Measurements from ENCODE around the gene KLHL30. TPM values are rescaled to one million over a fixed set of nuclear protein-coding genes. Genes with fewer than 3 reads are reported as not detected.

Gene KLHL30
- polyA plus RNA-seq, 1 donor (not counting 4 experiments of a cell fraction or from before 2014, with no cell fraction given), result not detected

DNA sequence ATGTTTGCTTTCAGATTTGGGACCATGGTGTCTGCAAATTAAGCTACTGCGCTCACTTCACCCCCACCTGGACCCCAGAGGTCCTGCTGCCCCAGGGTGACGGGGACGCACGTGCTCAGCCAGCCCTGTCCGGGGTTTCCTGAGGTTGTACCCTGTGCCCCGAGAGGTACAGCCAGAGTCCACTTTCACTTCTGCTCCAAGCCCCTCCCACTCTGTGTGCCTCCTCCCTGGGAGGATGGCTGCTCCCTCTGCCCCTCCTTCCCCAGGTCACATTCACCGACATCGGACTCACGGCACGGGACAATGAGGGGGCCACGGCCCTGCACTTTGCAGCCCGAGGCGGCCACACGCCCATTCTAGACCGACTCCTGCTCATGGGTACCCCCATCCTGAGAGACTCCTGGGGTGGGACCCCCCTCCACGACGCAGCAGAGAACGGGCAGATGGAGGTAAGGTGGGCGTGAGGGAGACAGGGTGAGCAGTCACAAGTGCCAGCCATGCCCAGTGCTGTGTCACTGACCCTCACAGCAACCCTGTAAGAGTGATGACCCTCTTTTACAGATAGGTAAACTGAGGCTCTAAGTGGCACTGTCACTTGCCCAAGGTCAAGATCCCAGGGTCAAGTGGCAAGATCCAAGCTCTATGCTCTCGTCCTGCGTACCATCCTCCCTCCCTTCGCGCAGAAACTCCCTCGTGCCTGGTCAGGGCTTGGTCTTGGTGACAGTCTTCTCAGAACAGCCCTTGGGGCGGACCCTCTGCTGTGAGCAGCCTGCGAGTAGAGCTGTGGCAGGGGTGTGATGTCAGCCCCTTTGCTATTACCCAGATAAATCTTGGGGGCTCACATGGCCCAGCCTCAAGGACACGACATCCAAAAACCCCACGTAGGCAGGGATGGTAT, 30.7 kb upstream of the KLHL30 start:
- DNase-seq (ENCODE audit: low read depth, low spot score), result no peak
- no peak for FAIRE-seq

DNA sequence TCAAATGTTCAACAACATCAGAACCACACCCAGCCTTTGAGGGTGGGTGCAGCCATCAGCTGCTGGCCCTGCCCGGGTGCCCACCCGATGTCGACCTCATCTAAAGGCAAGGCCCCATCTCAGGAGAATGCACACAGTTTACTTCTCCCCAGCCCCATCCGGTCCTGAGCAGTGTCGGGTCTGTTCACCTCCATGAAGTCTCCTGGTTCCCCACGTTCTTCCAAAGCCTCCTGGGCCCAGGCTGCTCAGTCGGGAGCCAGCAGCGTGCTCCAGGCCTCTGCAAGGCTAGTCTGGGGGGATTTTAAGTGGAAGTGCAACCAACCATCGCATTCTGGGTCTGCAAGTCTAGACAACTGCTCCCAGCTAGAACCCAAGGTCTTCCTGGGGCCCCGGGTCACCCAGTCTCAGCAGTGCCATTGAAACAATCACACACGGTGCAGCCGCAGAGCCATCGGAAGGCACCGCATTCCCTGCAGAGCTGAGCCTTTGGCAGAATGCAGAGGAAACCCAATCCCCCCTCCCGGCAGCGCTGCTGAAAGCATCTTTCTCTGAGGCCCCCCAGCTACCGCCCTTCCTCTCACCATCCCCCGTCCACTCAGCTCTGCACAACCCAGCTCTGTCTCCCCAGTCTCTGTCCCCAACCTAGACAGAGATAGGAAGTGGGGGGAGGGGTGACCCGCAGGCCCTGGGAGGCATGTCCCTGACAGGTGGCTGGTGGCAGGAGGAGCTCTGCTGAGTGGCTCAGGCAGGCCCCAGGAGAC, 29.9 kb upstream of the KLHL30 start:
- DNase-seq (ENCODE audit: low read depth, low spot score) (no peak), FAIRE-seq (no peak)
- Histone ChIP-seq H3K27ac (ENCODE audit: control insufficient read depth, insufficient read depth, low read length) (no peak overlapping the region), H3K4me2 (ENCODE audit: control insufficient read depth, extremely low read depth, insufficient read depth, low read depth, low read length) (no peak overlapping the region), H3K36me3 (ENCODE audit: control insufficient read depth in 2 of 2, extremely low read depth in 1 of 2, insufficient read depth in 2 of 2, low read length in 2 of 2) (no peaks in the 10 kb centered on the region), H3K9ac (ENCODE audit: control insufficient read depth, extremely low read depth, insufficient read depth, low read length) (no peak overlapping the region), H3K9me3 (ENCODE audit: control insufficient read depth, low read depth, low read length) (no peaks in the 10 kb centered on the region), H3K9me1 (ENCODE audit: control insufficient read depth, extremely low read depth, insufficient read depth, low read length) (no peaks in the 10 kb centered on the region), H4K20me1 (ENCODE audit: control insufficient read depth, extremely low read depth, insufficient read depth, low read length) (no peaks in the 10 kb centered on the region), H3K27me3 (ENCODE audit: control insufficient read depth, extremely low read depth, insufficient read depth, low read length) (no peaks in the 10 kb centered on the region), H2AFZ (ENCODE audit: control insufficient read depth, low read length) (no peak overlapping the region), H3K4me1 (ENCODE audit: control insufficient read depth, extremely low read depth, insufficient read depth, low read length) (no peaks in the 10 kb centered on the region), H3K4me3 (ENCODE audit: control insufficient read depth in 2 of 3, extremely low read depth in 1 of 3, insufficient read depth in 2 of 3, low read depth in 1 of 3, low read length in 3 of 3) (no peak overlapping the region), H3K79me2 (ENCODE audit: control insufficient read depth, insufficient read depth, low read length) (no peaks in the 10 kb centered on the region)
- TF ChIP-seq CTCF (optimal IDR thresholded peaks at IDR 0.05 in 1 of 3, IDR thresholded peaks at IDR 0.05 in 1 of 3, conservative IDR thresholded peaks at IDR 0.05 in 1 of 3; ENCODE audit: extremely low read depth in 1 of 3, insufficient read depth in 2 of 3, low read length in 3 of 3) (no peak), EZH2 (IDR thresholded peaks at IDR 0.05; ENCODE audit: low read length) (no peak)
- dilution Hi-C loops (cut with MboI; ENCODE audit: extremely low pct_ligation_motif_present, low sequenced_read_pairs), result no loop called here

More for the DNA sequence above, 30.7 kb upstream of the KLHL30 start:
- Histone ChIP-seq H3K36me3 (ENCODE audit: control insufficient read depth in 2 of 2, extremely low read depth in 1 of 2, insufficient read depth in 2 of 2, low read length in 2 of 2) (no peaks in the 10 kb centered on the region), H3K4me3 (ENCODE audit: control insufficient read depth in 2 of 3, extremely low read depth in 1 of 3, insufficient read depth in 2 of 3, low read depth in 1 of 3, low read length in 3 of 3) (no peak overlapping the region), H2AFZ (ENCODE audit: control insufficient read depth, low read length) (no peak overlapping the region), H3K79me2 (ENCODE audit: control insufficient read depth, insufficient read depth, low read length) (no peaks in the 10 kb centered on the region), H4K20me1 (ENCODE audit: control insufficient read depth, extremely low read depth, insufficient read depth, low read length) (no peaks in the 10 kb centered on the region), H3K9me3 (ENCODE audit: control insufficient read depth, low read depth, low read length) (no peaks in the 10 kb centered on the region), H3K9ac (ENCODE audit: control insufficient read depth, extremely low read depth, insufficient read depth, low read length) (no peak overlapping the region), H3K4me2 (ENCODE audit: control insufficient read depth, extremely low read depth, insufficient read depth, low read depth, low read length) (no peak overlapping the region), H3K9me1 (ENCODE audit: control insufficient read depth, extremely low read depth, insufficient read depth, low read length) (no peaks in the 10 kb centered on the region), H3K4me1 (ENCODE audit: control insufficient read depth, extremely low read depth, insufficient read depth, low read length) (no peaks in the 10 kb centered on the region), H3K27ac (ENCODE audit: control insufficient read depth, insufficient read depth, low read length) (no peak overlapping the region), H3K27me3 (ENCODE audit: control insufficient read depth, extremely low read depth, insufficient read depth, low read length) (no peaks in the 10 kb centered on the region)
- dilution Hi-C loops (cut with MboI; ENCODE audit: extremely low pct_ligation_motif_present, low sequenced_read_pairs), result no loop called here
- TF ChIP-seq EZH2 (IDR thresholded peaks at IDR 0.05; ENCODE audit: low read length) (no peak), CTCF (optimal IDR thresholded peaks at IDR 0.05 in 1 of 3, IDR thresholded peaks at IDR 0.05 in 1 of 3, conservative IDR thresholded peaks at IDR 0.05 in 1 of 3; ENCODE audit: extremely low read depth in 1 of 3, insufficient read depth in 2 of 3, low read length in 3 of 3) (no peak)
